Measurements from ENCODE around the gene ZNF793. TPM values are rescaled to one million over a fixed set of nuclear protein-coding genes. Genes with fewer than 3 reads are reported as not detected.

ZNF793 gene
- total RNA-seq, 4 donors from 2014 or later: 4.7 to 5.9 (median 5.1) TPM

GRCh38 chr19:37492213-37492612 is 14.5 kb upstream of the ZNF793 start:
- H3K36me3 ChIP-seq: peaks cover 0 to 6% (median 0%) of the 10 kb centered on the region in 3 donors
- no peak for TF ChIP-seq CTCF (IDR thresholded peaks at IDR 0.05)
- no peak for TF ChIP-seq POLR2A (IDR thresholded peaks at IDR 0.05)
- no peak for TF ChIP-seq EP300 (IDR thresholded peaks at IDR 0.05)
- H3K27ac ChIP-seq: no peak overlapping the region
- H3K9me3 ChIP-seq: peaks cover 0 to 98% (median 31%) of the 10 kb centered on the region in 4 donors
- WGBS, 2 donors: 68 to 80% methylated on average over 3 of the region's 3 CpGs
- no peak for DNase-seq (ENCODE audit: low spot score in 2 of 2)
- no peak overlapping the region for H3K4me3 ChIP-seq
- no peaks in the 10 kb centered on the region for H3K4me1 ChIP-seq
- H3K27me3 ChIP-seq: no peaks in the 10 kb centered on the region

GRCh38 chr19:37505958-37506386 is 767 bp upstream of the ZNF793 start:
- 2 to 3% methylated on average over 10 to 12 of the region's 12 CpGs for WGBS, 2 donors
- Histone ChIP-seq H3K36me3 (peaks cover 0 to 18% (median 0%) of the 10 kb centered on the region in 3 donors), H3K4me1 (peaks cover 0 to 10% (median 3%) of the 10 kb centered on the region in 4 donors), H3K27me3 (no peaks in the 10 kb centered on the region), H3K4me3 (peak overlapping the region; percentile 49 to 73 (median 57)), H3K27ac (peak overlapping the region; percentile 56 to 92 (median 88)), H3K9me3 (peaks cover 0 to 15% (median 0%) of the 10 kb centered on the region in 4 donors)
- no peak for DNase-seq (ENCODE audit: low spot score in 2 of 2)
- no peak for TF ChIP-seq CTCF (IDR thresholded peaks at IDR 0.05)
- no peak for TF ChIP-seq POLR2A (IDR thresholded peaks at IDR 0.05)
- no peak for TF ChIP-seq EP300 (IDR thresholded peaks at IDR 0.05)

GRCh38 chr19:37507167-37507464 is 377 bp downstream of the ZNF793 start:
- peak overlapping the region; percentile 49 to 73 (median 57) for H3K4me3 ChIP-seq
- 5 to 6% methylated on average over 9 of the region's 9 CpGs for WGBS, 2 donors
- TF ChIP-seq CTCF (IDR thresholded peaks at IDR 0.05) (no peak), POLR2A (IDR thresholded peaks at IDR 0.05) (no peak), EP300 (IDR thresholded peaks at IDR 0.05) (no peak)

GRCh38 chr19:37511186-37511585 is 4.4 kb downstream of the ZNF793 start:
- H3K36me3 ChIP-seq: peaks cover 3 to 70% (median 5%) of the 10 kb centered on the region in 3 donors
- TF ChIP-seq POLR2A (IDR thresholded peaks at IDR 0.05) (no peak), CTCF (IDR thresholded peaks at IDR 0.05) (no peak), EP300 (IDR thresholded peaks at IDR 0.05) (no peak)
- no peak overlapping the region for H3K27ac ChIP-seq
- no peak for DNase-seq (ENCODE audit: low spot score in 2 of 2)
- no peaks in the 10 kb centered on the region for H3K27me3 ChIP-seq
- peaks cover 0 to 39% (median 8%) of the 10 kb centered on the region in 4 donors for H3K9me3 ChIP-seq
- H3K4me3 ChIP-seq: no peak overlapping the region
- WGBS, 2 donors: 92 to 97% methylated on average over 3 of the region's 3 CpGs
- H3K4me1 ChIP-seq: peaks cover 0 to under 1% (median 0%) of the 10 kb centered on the region in 4 donors

More at GRCh38 chr19:37507167-37507464, 377 bp downstream of the ZNF793 start:
- Histone ChIP-seq H3K27ac (peak overlapping the region; percentile 56 to 92 (median 88)), H3K9me3 (peaks cover 0 to 9% (median 2%) of the 10 kb centered on the region in 4 donors), H3K36me3 (peaks cover 0 to 29% (median 0%) of the 10 kb centered on the region in 3 donors), H3K4me1 (peaks cover 0 to 10% (median 3%) of the 10 kb centered on the region in 4 donors), H3K27me3 (no peaks in the 10 kb centered on the region)
- no peak for DNase-seq (ENCODE audit: low spot score in 2 of 2)

- Histone ChIP-seq H3K9me3 (peaks cover 0 to 43% (median 9%) of the 10 kb centered on the region in 4 donors), H3K27ac (no peak overlapping the region), H3K27me3 (no peaks in the 10 kb centered on the region), H3K4me1 (no peaks in the 10 kb centered on the region), H3K4me3 (no peak overlapping the region), H3K36me3 (peaks cover 3 to 76% (median 5%) of the 10 kb centered on the region in 3 donors)
- 92 to 93% methylated on average over 3 of the region's 3 CpGs for WGBS, 2 donors
- no peak for DNase-seq (ENCODE audit: low spot score in 2 of 2)
- TF ChIP-seq CTCF (IDR thresholded peaks at IDR 0.05) (no peak), EP300 (IDR thresholded peaks at IDR 0.05) (no peak), POLR2A (IDR thresholded peaks at IDR 0.05) (no peak)
Observed at GRCh38 chr19:37511821-37512220, 5.1 kb downstream of the ZNF793 start.

All from tibial nerve (tissue), 4 donors.